PC-9 (cell line): ENCODE data around the gene ABCA4.

Experiments used
- EZH2 ChIP-seq: fragments of 200-600 bp; sonication (generic); IDR thresholded peaks from 2 replicates; pipeline ENCODE4 v1.8.0; 2017; ENCODE audit warnings: antibody characterized with exemption, low read depth
- TF ChIP-seq, protein P1 (sequence below): fragments of 200-600 bp; sonication (generic); conservative IDR thresholded peaks from 2 replicates; pipeline ENCODE4 v1.6.1; 2017; ENCODE audit warnings: mixed run types, antibody characterized with exemption, mild to moderate bottlenecking, moderate library complexity

DNA sequence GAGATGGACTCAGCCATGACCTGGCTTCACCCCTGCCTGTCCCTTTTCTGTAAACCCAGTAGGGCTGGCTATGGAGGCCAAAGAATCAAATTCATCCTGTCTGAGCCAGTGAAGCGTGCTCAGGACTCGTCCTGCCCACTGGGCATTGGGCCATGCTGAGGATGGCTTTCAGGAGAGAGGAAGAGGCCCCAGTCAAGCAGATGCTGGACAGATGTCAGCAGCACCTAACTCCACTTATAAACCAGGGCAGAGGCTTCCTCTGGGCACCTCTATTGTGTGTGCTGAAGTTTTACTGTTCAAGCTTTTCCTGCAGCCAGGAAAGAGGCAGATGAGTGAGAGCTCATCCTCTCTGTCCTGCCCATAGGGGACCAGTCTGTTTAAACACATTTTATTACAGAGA is 114.3 kb downstream of the ABCA4 start:
- TF ChIP-seq, protein P1, sequence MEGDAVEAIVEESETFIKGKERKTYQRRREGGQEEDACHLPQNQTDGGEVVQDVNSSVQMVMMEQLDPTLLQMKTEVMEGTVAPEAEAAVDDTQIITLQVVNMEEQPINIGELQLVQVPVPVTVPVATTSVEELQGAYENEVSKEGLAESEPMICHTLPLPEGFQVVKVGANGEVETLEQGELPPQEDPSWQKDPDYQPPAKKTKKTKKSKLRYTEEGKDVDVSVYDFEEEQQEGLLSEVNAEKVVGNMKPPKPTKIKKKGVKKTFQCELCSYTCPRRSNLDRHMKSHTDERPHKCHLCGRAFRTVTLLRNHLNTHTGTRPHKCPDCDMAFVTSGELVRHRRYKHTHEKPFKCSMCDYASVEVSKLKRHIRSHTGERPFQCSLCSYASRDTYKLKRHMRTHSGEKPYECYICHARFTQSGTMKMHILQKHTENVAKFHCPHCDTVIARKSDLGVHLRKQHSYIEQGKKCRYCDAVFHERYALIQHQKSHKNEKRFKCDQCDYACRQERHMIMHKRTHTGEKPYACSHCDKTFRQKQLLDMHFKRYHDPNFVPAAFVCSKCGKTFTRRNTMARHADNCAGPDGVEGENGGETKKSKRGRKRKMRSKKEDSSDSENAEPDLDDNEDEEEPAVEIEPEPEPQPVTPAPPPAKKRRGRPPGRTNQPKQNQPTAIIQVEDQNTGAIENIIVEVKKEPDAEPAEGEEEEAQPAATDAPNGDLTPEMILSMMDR, result no peak
- TF ChIP-seq EZH2, result no peak
